H9 (cell line): ENCODE measurements around the gene TGM2. TPM values are rescaled to one million over a fixed set of nuclear protein-coding genes. Genes with fewer than 3 reads are reported as not detected.

Source experiments
- DNase-seq: peaks from one replicate; pipeline ENCODE4 v3.0.0-alpha.2; 2017
- H2AFZ ChIP-seq: one replicate; pipeline ENCODE4 v1.6.1; 2013; ENCODE audit warnings: mild to moderate bottlenecking, low read length, control low read depth, moderate library complexity
- H2AK5ac ChIP-seq: 2 replicates; pipeline ENCODE4 v1.6.1; 2013; ENCODE audit warnings: low read length, control low read depth, mixed read lengths; ENCODE audit not compliant: insufficient read length
- H2BK120ac ChIP-seq: one replicate; pipeline ENCODE4 v1.6.1; 2013; ENCODE audit warnings: low read depth, mild to moderate bottlenecking, low read length, control low read depth, inconsistent platforms; ENCODE audit not compliant: poor library complexity, severe bottlenecking
- H2BK12ac ChIP-seq: 2 replicates; pipeline ENCODE4 v1.6.1; 2013; ENCODE audit warnings: low read length, control low read depth, mixed read lengths, low read depth; ENCODE audit not compliant: insufficient read length
- H2BK15ac ChIP-seq: 2 replicates; pipeline ENCODE4 v1.6.1; 2013; ENCODE audit warnings: low read depth, low read length, control low read depth
- H2BK20ac ChIP-seq: one replicate; pipeline ENCODE4 v1.6.1; 2013; ENCODE audit warnings: low read depth, mild to moderate bottlenecking, low read length, control low read depth, inconsistent platforms; ENCODE audit not compliant: poor library complexity, severe bottlenecking
- H2BK5ac ChIP-seq: 2 replicates; pipeline ENCODE4 v1.6.1; 2013; ENCODE audit warnings: low read length, control low read depth, mixed read lengths; ENCODE audit not compliant: insufficient read length
- H3K14ac ChIP-seq: 2 replicates; pipeline ENCODE4 v1.6.1; 2013; ENCODE audit warnings: low read length, control low read depth; ENCODE audit not compliant: insufficient read depth
- H3K18ac ChIP-seq: 2 replicates; pipeline ENCODE4 v1.6.1; 2013; ENCODE audit warnings: low read depth, mild to moderate bottlenecking, mixed read lengths, low read length, control low read depth; ENCODE audit not compliant: insufficient read length
- H3K23ac ChIP-seq: 2 replicates; pipeline ENCODE4 v1.6.1; 2013; ENCODE audit warnings: low read length, control low read depth, mixed read lengths, low read depth; ENCODE audit not compliant: insufficient read length
- H3K23me2 ChIP-seq: 2 replicates; pipeline ENCODE4 v1.6.1; 2013; ENCODE audit warnings: low read depth, mild to moderate bottlenecking, mixed read lengths, low read length, control low read depth; ENCODE audit not compliant: insufficient read length, poor library complexity, severe bottlenecking
- H3K27ac ChIP-seq: 2 replicates; pipeline ENCODE4 v1.5.1; 2013; ENCODE audit warnings: low read length, control low read depth, mixed read lengths, low read depth; ENCODE audit not compliant: insufficient read length
- H3K27me3 ChIP-seq: 2 replicates; pipeline ENCODE4 v1.6.1; 2013; ENCODE audit warnings: low read length, control low read depth, inconsistent platforms; ENCODE audit not compliant: insufficient read depth
- H3K4ac ChIP-seq: 2 replicates; pipeline ENCODE4 v1.6.1; 2013; ENCODE audit warnings: low read depth, mild to moderate bottlenecking, control low read depth, inconsistent platforms, low read length, moderate library complexity
- H3K4me1 ChIP-seq: 2 replicates; pipeline ENCODE4 v1.6.1; 2013; ENCODE audit warnings: low read length, control low read depth, inconsistent platforms; ENCODE audit not compliant: insufficient read depth
- H3K4me2 ChIP-seq: 2 replicates; pipeline ENCODE4 v1.6.1; 2013; ENCODE audit warnings: low read length, control low read depth, mixed read lengths; ENCODE audit not compliant: insufficient read length, insufficient read depth
- H3K56ac ChIP-seq: 2 replicates; pipeline ENCODE4 v1.6.1; 2013; ENCODE audit warnings: low read depth, mild to moderate bottlenecking, mixed read lengths, low read length, control low read depth; ENCODE audit not compliant: insufficient read length
- H3K79me1 ChIP-seq: 2 replicates; pipeline ENCODE4 v1.6.1; 2013; ENCODE audit warnings: low read depth, mild to moderate bottlenecking, moderate library complexity, low read length, control low read depth, inconsistent platforms; ENCODE audit not compliant: insufficient read depth, poor library complexity, severe bottlenecking
- H3K79me2 ChIP-seq: 2 replicates; pipeline ENCODE4 v1.6.1; 2013; ENCODE audit warnings: low read length, control low read depth, inconsistent platforms; ENCODE audit not compliant: insufficient read depth
- H3K9ac ChIP-seq: 2 replicates; pipeline ENCODE4 v1.6.1; 2013; ENCODE audit warnings: low read length, control low read depth, mixed read lengths; ENCODE audit not compliant: insufficient read length; ENCODE audit errors: extremely low read depth
- H3K9me3 ChIP-seq: one replicate; pipeline ENCODE4 v1.6.1; 2013; ENCODE audit warnings: low read depth, low read length, inconsistent platforms; ENCODE audit not compliant: control insufficient read depth
- H3T11ph ChIP-seq: one replicate; pipeline ENCODE4 v1.6.1; 2013; ENCODE audit warnings: mild to moderate bottlenecking, low read length, control low read depth, inconsistent platforms
- H4K20me1 ChIP-seq: one replicate; pipeline ENCODE4 v1.6.1; 2013; ENCODE audit not compliant: control insufficient read depth, insufficient read length, insufficient read depth
- H4K5ac ChIP-seq: 2 replicates; pipeline ENCODE4 v1.6.1; 2013; ENCODE audit warnings: low read depth, mild to moderate bottlenecking, mixed read lengths, low read length, control low read depth; ENCODE audit not compliant: insufficient read length
- H4K8ac ChIP-seq: replicated peaks from 2 replicates; pipeline ENCODE4 v1.6.1; 2013; ENCODE audit warnings: low read length, control low read depth, mixed read lengths, low read depth; ENCODE audit not compliant: insufficient read length
- H4K91ac ChIP-seq: 2 replicates; pipeline ENCODE4 v1.6.1; 2013; ENCODE audit warnings: low read depth, mild to moderate bottlenecking, moderate library complexity, mixed read lengths, low read length, control low read depth; ENCODE audit not compliant: insufficient read length
- H3K27ac Mint-ChIP-seq, 3 experiments: 2 replicates in 2 of 3; 3 replicates in 1 of 3; pipeline ENCODE4 v1.8.0; 2020 to 2021; ENCODE audit warnings: mixed read lengths in 3 of 3, mild to moderate bottlenecking in 1 of 3, moderate library complexity in 1 of 3
- H3K27me3 Mint-ChIP-seq: 2 replicates; pipeline ENCODE4 v1.8.0; 2021; ENCODE audit warnings: low read depth, mild to moderate bottlenecking, moderate library complexity, mixed read lengths
- H3K36me3 Mint-ChIP-seq, 3 experiments: 2 replicates in 2 of 3; 3 replicates in 1 of 3; pipeline ENCODE4 v1.8.0; 2020 to 2021; ENCODE audit warnings: low read depth in 3 of 3, mixed read lengths in 3 of 3; ENCODE audit not compliant: insufficient read depth in 1 of 3
- H3K4me1 Mint-ChIP-seq, 2 experiments: 2 replicates each; pipeline ENCODE4 v1.8.0; 2020; ENCODE audit warnings: mixed read lengths in 2 of 2
- H3K4me3 Mint-ChIP-seq, 2 experiments: 2 replicates in 1 of 2; 3 replicates in 1 of 2; pipeline ENCODE4 v1.8.0; 2020 to 2021; ENCODE audit warnings: mild to moderate bottlenecking in 2 of 2, mixed read lengths in 2 of 2, moderate library complexity in 1 of 2
- H3K9me3 Mint-ChIP-seq, 2 experiments: 2 replicates in 1 of 2; 3 replicates in 1 of 2; pipeline ENCODE4 v1.8.0; 2020; ENCODE audit warnings: mild to moderate bottlenecking in 2 of 2, mixed read lengths in 2 of 2, moderate library complexity in 1 of 2
- CTCF ChIP-seq: fragments of 200-600 bp; sonication (generic); conservative IDR thresholded peaks from 3 replicates; pipeline ENCODE4 v1.8.0; 2021; ENCODE audit warnings: antibody characterized with exemption, mild to moderate bottlenecking
- WGBS: extraction: QIAGEN DNeasy Blood & Tissue Kit; methylation state at CpG from one replicate; pipeline ENCODE4 v1.1.7; 2013; ENCODE audit warnings: missing lambda C conversion rate, low lambda C conversion rate, mixed read lengths; ENCODE audit not compliant: insufficient read length; ENCODE audit errors: extremely low coverage; 5-methylcytosine and 5-hydroxymethylcytosine counted together
- total RNA-seq: library from RNA; stranded (reverse); gene quantifications from 2 replicates; pipeline ENCODE4 v1.2.1, GENCODE V29; 2021

The TGM2 gene
- total RNA-seq, 1 experiment from 2014 or later: 1.1 TPM

GRCh38 chr20:38208523-38208922 is 43.5 kb upstream of the TGM2 start:
- no peaks in the 10 kb centered on the region for H3K4me1 Mint-ChIP-seq

More at GRCh38 chr20:38208523-38208922, 43.5 kb upstream of the TGM2 start:
- Histone ChIP-seq H3K27me3 (no peaks in the 10 kb centered on the region), H4K5ac (no peak overlapping the region), H2BK5ac (no peak overlapping the region), H3K18ac (no peak overlapping the region), H2BK120ac (no peak overlapping the region), H3K27ac (no peak overlapping the region), H3K23ac (no peak overlapping the region), H4K91ac (no peak overlapping the region), H3K4me1 (no peaks in the 10 kb centered on the region), H2BK15ac (no peak overlapping the region), H3T11ph (no peak overlapping the region), H3K79me2 (no peaks in the 10 kb centered on the region), H3K23me2 (no peaks in the 10 kb centered on the region), H3K4ac (no peak overlapping the region), H3K9ac (no peak overlapping the region), H3K14ac (no peak overlapping the region), H2BK12ac (no peak overlapping the region), H3K4me2 (no peak overlapping the region), H3K56ac (no peak overlapping the region), H3K9me3 (no peaks in the 10 kb centered on the region), H4K8ac (no peak overlapping the region), H2AK5ac (no peak overlapping the region), H3K79me1 (no peaks in the 10 kb centered on the region), H2BK20ac (no peak overlapping the region), H4K20me1 (no peaks in the 10 kb centered on the region), H2AFZ (no peak overlapping the region)
- H3K27ac Mint-ChIP-seq: no peak overlapping the region
- H3K27me3 Mint-ChIP-seq: peaks cover 5% of the 10 kb centered on the region
- no peak for TF ChIP-seq CTCF
- H3K4me3 Mint-ChIP-seq: no peak overlapping the region
- DNase-seq: no peak
- no peaks in the 10 kb centered on the region for H3K9me3 Mint-ChIP-seq
- WGBS: no CpG with 5 or more reads among the region's 3 CpGs
- H3K36me3 Mint-ChIP-seq: no peaks in the 10 kb centered on the region
